Hematopoietic multipotent progenitor cell treated with erythropoietin and hydrocortisone succinate and interleukin-3 and kit ligand, for 15 days (in vitro differentiated cells): ENCODE data around the gene INPP4A.

Source experiments
- DNase-seq: peaks from one replicate; pipeline ENCODE4 v3.0.0-alpha.2; 2015; ENCODE audit warnings: low spot score

Gene INPP4A

DNA sequence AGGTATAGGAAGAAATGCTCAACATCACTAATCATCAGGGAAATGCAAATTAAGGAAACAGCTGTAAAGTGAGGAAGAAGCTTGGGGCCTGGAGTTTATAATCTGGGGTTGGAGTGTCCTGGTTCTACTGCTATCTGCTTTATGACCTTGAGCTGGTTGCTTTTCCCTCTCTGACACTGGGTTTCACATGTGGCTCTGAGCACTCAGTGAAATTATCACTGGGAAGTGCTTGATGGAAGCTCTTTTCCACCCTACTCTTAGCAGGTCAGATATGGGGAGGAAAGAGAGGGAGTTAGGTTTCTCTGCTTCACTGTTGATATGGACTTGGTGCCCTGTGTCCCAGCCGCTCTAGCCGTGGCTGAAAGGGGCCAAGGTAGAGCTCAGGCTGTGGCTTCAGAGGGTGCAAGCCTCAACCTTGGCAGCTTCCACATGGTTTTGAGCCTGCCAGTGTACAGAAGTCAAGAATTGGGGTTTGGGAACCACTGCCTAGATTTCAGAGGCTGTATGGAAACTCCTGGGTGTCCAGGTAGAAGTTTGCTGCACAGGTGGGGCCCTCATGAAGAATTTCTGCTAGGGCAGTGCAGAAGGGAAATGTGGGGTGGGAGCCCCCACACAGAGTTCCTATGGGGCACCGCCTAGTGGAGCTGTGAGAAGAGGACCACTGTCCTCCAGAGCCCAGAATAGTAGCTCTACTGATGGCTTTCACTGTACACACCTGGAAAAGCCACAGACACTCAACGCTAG lies 52.3 kb downstream of the INPP4A start:
- no peak for DNase-seq

DNA sequence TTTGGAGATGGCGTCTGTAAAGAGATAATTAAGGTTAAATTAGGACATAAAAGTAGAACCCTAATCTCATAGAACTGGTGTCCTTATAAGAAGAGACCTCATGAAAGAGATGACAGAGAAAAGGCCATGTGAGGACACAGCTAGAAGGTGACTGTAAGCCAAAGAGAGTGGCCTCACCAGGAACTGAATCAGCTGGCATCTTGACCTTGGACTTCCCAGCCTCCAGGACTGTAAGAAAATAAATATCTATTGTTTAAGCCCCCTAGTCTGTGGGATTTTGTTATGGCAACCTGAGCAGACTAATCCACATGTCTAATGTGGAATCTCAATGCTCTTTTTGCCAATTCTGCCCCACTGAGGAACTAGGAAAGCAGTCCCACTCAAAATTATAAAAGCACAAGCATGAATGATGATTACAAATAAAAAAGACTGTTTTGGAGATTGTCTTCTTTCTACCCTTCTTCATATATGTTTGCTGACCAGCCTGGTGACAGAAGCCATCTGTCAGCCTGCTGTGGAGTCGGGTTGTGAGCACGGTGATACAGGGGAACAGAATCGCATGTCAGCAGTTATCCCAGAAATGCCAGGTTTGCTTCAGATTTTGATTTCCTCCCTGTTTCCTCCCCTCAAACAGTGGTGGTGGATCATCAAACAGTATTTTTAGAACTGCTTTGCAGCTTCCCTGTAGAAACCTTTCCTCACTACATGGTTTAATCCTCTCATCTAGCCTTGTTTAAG lies 54.2 kb downstream of the INPP4A start:
- DNase-seq = no peak

DNA sequence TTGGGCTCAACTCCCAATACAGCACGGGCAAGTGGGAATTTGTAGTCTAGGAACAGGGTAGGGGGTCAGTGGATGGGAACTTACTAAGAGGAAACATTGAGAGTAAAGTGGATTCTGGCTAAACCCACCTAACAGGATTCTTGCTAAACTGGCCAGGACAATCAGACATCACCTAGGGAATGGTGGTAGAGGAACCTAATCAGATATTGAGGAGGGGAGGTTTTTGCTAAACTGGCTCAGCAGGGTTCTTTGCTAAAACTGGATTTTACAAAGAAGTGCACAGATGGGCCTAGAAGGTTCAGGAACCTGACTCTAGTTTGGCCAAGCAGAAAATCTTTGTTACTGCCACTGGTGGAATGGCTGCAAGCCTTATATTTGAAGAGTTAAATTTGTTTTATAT lies 55.9 kb downstream of the INPP4A start:
- DNase-seq = no peak

DNA sequence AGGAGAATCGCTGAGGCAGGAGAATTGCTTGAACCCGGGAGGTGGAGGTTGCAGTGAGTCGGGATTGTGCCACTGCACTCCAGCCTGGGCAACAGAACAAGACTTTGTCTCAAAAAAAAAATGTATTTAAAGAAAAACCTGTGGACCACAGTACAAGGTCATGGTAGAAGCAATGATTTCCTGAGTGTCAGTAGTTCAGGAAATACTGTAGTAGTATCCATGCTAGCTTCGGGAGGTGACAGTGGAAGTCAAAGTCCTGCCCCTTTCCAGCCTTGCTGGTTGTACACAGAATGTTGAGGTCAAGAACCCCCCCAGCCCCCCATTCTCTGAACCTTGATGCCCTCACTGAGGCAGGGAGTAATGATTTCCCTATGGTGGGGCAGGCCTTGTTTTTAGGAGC lies 56.6 kb downstream of the INPP4A start:
- DNase-seq = no peak

DNA sequence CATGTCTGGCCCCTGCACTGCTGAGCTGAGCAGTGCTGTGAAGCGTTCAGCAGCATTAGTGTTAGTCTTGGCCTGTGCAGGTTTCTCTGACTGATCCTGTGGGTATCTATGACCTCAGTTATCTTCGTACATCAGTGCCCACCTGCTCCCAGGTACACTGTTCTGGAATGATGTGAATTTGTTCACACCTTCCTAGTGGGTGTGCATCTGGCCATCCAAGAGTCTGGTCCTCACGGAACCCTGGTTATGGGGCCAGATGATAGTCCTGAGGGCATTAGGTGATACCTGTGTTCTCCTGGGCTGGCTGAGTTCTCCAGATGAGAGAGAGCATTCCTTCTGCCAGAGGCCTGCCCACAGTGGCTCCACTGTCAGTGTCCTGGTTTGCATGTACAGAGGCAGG lies 57.2 kb downstream of the INPP4A start:
- no peak for DNase-seq

DNA sequence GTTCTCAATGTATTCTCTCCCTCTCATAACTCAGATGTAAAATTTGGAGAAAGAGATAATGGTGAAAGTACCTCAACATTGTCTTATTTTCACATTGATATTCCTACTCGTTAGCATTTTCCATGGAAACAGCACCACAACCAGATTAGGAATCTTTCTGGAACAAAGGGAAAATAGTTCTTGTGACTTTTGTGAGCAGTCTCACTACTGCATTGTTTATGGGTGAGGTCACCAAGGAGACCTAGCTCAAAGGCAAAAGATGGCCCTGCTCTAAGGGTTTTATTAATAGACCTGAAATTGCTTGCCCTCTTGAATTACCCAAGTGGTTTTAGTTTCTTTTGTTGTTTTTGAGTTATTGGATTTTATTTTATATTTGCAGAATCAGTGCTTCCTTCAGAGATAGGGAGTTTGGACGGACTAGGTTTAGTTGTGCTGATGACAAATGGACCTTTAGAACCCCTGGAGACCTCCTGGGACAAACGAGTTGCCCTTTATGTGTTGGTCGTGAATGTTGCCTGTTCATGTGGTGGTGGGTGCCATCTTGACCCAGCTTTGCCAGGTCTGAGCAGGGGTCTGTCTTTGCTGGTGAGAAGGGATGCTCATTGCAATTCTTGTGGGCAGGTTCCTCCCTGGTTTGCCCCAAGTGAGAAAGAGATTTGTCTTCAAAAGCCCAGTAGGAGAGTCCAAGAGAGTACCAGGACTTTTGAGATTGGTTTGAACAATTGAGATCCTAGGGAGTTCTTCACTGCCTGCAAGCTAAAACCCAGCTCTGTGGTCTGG lies 58.1 kb downstream of the INPP4A start:
- no peak for DNase-seq

DNA sequence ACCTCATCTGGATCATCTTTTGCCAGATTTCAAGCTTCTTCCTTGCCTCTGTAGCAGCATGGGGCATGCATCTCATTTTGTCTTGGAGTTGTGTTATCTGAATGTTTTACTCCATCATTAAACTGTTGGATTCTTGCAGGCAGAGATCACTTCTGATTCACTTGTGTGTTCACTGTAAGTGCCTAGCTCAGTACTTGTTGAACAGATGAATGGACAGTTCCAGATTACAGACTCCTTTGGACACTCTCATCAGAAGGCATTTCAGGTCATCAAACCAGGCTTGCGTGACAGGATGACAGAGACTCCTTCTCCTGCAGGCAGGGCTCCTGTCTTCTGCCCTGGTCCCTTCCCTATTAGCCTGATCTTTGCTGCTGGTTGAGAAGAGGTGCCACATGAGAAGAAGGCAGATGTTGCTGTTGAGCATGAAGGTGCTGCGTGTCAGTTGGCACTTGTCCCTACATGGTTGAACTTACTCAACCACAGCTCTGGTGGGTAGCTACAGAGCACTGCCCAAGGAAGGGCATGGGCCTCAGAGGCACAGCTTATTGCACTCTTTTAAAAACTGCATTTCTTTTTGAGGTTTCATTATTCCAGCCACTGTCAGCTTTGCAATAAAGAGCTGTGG lies 58.9 kb downstream of the INPP4A start:
- no peak for DNase-seq

DNA sequence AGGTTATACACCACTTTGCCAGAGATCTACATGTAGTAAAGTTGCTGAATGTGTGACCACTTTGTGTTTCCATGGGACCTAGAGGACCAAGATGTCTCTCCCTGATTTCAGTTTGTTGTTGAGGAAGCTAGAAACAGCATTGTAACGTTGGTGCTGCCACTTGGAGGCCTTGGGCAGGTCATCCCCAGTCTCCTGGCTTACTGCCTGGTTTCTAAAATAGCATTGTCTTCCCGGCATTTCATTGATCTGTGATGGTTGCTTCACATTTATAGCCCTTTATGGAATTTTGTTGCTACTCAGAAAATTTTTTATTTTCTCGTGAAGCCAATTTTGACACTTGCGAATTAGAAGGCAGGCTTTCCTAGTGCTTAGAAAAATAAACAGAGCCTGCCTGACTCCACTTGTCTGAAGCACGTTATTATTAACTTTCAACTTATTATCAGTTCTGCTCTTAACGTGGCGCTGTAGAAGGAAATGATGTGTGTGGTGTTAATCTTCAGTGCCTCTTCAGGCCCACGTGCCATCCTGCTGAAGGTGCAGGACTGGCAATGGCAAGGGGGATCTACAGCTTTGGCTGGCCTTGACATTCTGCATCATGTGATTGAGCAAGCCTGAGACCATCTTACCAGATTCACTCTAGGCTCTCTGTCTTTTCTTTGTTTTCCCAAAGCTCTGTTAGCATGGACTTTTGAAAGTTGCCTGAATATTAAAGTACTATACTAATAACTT lies 59.9 kb downstream of the INPP4A start:
- no peak for DNase-seq

DNA sequence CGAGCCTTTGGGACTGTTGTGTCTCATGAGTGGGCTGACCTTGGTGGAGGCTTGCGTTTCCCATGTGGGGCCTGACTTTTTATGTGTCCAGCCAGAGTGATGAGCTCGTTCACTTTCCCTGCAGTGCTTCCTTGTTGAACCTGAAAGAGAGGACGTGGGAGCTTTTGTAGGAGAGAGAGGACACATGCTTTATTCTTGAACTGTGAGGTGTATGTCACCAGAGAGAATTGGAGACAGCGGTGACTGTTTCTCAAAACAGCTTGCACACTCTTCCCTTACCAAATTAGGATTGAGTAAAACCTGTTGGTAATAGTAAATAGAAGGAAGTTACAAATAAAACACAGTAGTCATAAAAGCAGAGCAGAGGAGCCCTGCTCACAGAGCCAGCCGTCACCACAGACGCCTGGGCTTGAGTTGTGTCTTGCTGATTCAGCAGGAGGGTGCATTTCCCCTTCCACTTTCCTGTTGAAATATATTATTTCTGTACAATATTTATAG lies 60.7 kb downstream of the INPP4A start:
- DNase-seq = no peak

DNA sequence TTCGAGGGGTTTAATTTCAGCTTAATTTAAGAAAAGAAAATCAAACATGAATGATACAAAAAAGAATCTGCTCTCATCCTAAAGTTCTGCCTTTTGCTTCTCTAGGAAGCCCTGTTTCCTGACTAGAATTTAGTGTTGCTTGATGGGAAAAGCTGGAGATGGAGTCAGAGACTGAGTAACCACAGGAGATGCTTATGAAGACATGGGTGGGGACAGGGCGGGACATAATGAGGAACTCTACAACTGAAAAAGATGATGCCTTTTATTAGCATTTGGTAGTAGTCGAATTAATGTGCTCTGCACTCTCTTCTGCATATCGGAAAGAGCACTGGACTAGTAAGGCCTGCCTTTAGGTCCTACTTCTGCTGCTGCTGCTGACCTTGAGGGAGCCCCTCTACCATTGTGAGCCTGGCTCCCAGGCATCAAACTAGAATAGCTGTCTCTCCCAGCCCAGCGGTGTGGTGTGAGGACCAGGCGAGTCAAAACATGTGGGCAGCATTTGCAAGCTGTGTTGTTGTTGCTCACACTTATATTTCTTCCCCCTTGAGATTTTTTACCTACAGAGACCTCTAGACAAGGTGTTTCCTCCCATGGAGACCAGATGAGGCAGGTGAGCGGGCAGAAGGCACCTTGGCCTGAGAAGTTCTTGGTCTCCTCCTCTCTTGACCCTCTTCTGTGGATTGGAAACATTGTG lies 61.5 kb downstream of the INPP4A start:
- no peak for DNase-seq

DNA sequence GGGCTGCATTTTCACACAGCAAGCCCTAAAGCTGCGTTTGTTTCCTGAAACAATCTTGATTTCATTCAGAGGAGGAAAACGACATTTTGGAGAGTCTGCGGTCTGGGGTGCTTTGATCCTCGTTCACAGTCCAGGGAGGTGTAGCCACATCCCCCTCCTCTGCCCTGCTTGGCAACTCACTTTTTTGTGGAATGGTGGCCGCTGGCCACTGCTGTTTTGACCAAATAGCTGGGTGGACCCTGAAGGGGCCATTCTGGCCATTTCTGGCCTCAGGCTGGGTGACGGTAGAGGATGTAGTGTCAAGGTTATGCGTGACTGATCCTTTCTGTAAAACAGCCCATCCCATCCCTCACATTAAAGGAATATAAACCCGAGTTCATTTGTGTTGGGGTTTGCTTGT lies 62.2 kb downstream of the INPP4A start:
- no peak for DNase-seq

DNA sequence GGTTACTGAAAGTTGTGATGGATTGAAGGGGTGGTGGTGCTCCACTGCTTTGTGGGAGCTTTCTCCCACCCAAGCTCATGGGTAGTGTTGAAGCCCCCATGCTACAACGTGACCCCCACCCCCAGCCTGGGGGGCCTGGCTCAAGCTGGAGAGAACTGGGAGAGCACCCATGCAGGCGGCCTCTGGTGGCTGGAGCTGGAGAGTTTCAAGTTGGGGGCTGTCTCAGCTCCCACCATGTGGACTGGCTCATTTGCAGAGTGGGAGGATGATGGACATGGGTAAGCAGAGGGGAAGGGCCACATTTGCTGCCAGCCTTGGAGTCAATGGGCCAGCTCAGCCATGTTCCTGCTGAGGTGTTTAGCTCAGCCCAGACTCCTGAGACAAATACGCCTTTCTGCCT lies 62.8 kb downstream of the INPP4A start:
- DNase-seq = no peak

DNA sequence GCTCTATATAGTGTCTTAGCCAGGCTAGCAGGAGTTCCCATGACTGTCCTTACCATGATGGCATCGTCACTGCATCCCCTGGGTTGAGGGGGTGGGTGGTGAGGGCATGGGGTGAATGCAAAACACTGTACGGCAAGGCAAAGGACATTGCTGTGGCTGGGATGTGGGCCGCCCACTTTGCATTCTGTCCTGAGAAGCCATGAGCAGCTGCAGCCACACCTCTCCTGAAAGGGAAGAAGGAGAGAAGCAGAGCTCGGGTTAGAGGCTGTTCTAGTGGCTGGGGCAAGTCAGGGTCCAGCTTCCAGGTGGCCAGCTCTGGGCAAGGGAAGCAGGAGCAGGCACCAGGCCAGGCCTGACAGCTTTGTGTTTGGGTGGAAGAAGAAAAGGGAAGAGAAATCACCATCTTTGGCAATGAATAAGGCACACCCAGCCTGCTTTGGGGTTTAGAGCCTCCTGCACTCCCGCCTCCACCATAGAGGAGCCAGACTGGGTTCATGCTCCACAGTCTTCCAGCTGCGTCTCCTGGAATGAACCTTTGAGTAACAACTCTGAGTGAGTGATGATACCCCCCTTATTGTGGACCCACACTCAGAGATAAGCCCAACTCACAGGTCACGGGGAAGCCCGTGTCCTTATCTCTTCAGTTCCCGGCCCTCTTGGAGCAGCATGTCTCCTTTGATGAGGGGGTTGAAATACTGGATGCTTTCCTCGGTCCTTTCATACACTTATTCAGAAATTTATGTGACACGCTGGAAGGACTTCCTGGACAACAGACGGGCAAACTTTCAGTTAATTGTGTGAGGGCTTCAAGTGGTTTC lies 63.4 kb downstream of the INPP4A start:
- DNase-seq = peak; percentile 47

DNA sequence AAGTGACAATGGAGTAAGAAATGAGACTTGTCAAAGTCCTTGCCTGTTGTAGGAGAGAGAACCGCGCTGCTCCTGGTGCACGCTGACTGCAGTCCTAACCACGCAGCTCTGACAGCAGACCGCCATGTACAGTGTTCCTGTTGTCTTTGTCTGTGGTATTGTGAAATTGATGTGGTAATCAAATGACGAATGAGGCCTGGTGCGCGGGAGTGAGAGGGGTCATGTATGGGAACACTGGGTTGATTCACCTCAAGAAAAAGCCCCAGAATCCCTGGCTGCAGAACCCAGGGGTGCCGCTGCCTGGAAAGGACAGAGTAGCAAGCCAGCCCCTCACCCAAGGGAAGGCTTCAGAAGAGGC lies 64.0 kb downstream of the INPP4A start:
- no peak for DNase-seq

DNA sequence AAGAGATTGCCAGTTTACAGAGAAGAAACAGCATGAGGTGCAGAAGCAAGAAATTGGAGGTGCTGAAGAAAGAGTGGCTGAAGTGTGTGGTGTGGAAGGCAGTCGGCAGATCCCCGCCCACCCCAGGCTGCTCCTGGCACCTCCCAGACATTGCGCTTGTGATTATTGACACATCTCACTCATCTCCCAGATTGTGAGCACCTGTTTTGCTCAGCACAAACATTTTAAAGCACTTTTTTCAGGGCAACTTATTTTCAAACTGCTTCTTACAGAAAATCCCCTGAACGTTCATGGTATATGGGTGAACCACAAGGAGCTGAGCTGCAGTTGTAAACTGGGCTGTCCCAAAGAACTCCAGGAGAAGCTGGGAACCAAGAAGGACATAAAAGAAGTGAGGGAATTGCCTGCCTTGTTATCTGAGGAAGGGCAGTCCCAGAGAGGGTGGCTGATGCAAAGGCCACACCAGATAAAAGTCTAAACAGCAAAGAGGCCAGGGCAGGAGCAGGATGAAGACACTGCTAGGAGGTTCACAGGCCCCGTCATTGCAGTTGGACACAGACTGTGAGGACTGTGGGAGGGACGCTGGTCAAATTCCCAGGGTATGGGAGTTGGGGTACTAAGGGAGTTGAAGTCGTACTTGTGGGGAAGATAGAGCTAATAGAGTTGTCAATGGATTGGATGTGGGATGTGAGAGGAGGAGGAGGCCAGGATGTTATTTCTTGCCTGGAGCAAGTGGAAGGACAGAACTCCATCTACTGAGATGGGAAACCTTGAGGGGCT lies 65.1 kb downstream of the INPP4A start:
- peak; percentile 27 for DNase-seq

DNA sequence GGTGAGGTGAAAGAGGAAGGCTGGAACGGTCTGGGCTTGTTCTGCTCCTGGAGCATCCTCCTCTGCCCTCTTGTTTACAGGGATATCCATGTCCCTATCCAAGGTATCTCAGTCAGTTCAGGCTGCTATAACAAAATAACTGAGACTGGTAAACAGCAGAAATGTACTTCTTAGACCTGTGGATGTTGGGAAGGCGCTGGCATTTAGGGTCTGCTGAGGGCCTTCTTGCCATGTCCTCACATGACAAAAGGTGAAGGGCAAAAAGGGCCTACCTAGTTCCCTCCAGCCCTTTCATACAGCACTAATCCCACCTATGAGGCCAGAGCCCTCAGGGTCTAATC lies 65.6 kb downstream of the INPP4A start:
- DNase-seq = no peak

DNA sequence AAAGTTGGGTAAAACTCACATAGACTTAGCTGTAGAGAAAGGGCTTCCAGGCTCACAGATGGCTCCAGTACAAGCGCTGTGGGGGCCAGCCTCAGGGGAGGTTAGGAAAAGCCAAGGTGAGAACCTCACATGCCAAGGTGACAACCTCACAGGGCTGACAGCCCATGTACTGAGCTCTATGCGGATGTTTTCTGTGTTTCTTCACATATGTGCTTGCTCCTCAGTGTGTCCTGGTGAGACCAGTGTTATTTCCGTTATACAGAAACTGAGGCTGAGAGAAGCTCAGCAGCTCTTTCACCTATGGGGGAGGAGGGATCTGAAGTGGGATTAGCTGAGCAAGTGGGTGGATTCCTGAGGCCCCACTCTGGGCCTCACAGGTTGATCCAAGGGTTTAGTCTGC lies 67.3 kb downstream of the INPP4A start:
- no peak for DNase-seq

DNA sequence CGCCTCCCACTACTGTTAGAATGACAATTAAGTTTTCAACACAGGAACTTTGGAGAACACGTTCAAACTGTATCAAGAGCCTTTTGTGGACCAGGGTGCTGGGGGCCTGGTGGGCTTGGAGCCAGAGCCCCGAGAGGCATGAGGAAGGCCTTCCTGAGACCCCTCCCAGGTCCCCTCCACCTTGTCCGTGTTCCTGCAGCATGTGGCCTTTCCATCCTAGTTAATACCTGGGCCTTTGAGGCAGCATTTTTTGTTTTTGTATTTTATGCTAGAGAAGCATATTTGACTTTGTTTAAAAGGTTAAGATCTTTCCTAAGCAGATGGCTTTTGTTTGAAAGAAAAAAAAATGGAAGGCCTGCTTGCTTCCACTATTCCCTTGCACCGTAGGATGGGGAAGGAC lies 68.0 kb downstream of the INPP4A start:
- no peak for DNase-seq

DNA sequence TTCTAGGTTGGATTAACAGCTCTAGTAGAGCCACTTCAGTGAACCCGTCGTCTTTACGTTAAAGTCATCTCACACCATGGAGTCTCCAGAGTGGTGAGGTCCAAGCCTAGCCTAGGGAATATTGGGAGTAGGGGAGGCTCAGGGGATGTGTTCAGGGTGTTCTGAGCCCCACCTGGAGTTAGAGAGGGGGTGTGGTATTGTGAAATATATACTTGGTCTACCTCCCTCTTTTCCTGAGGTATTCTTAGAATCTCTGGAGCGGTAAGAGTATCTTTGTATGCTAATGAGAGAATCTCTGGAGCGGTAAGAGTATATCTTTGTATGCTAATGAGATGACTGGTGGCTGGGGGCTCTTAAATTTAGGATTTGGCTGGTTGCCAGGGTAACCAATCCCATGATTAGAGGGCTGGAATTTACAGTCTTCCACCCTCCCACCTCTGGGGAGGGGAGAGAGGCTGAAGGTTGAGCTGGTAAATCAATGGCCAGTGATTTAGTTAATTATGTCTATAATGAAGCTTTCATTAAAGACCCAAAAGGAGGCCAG lies 69.5 kb downstream of the INPP4A start:
- no peak for DNase-seq
